K562 (cell line): ENCODE measurements around the gene ZNF234. TPM values are rescaled to one million over a fixed set of nuclear protein-coding genes. Genes with fewer than 3 reads are reported as not detected.

Experiments used
- BHLHE40 ChIP-seq: IDR thresholded peaks from 2 replicates; pipeline ENCODE4 v1.6.1; 2011; ENCODE audit warnings: low read length, improper control_type of control experiment
- ELF1 ChIP-seq: fragments of 200-800 bp; sonication (Bioruptor generic); IDR thresholded peaks from 2 replicates; pipeline ENCODE4 v1.6.1; 2016; ENCODE audit warnings: missing genetic modification characterization, missing compliant biosample characterization
- EP400 ChIP-seq: fragments of 450-650 bp; IDR thresholded peaks from 2 replicates; pipeline ENCODE4 v1.6.1; 2017; ENCODE audit warnings: antibody characterized with exemption, mild to moderate bottlenecking, moderate library complexity
- HDAC8 ChIP-seq: fragments of 450-650 bp; IDR thresholded peaks from 2 replicates; pipeline ENCODE4 v1.6.1; 2016; ENCODE audit warnings: mild to moderate bottlenecking, missing genetic modification characterization, moderate library complexity, missing compliant biosample characterization
- KAT8 ChIP-seq: fragments of 450-650 bp; IDR thresholded peaks from 2 replicates; pipeline ENCODE4 v1.6.1; 2016; ENCODE audit warnings: low read depth, mild to moderate bottlenecking
- MAX ChIP-seq: sonication (generic); formaldehyde crosslinking; IDR thresholded peaks from 2 replicates; pipeline ENCODE4 v1.9.0; 2022; ENCODE audit warnings: mild to moderate bottlenecking, missing genetic modification reagents
- MTA3 ChIP-seq: fragments of 450-650 bp; formaldehyde crosslinking; IDR thresholded peaks from 2 replicates; pipeline ENCODE4 v1.6.1; 2017; ENCODE audit warnings: mild to moderate bottlenecking, borderline replicate concordance
- PHF8 ChIP-seq: fragments of 200-600 bp; sonication (generic); IDR thresholded peaks from 2 replicates; pipeline ENCODE4 v1.6.1; 2012; ENCODE audit warnings: mixed run types, mild to moderate bottlenecking, inconsistent platforms, low read length, moderate library complexity, borderline replicate concordance
- POLR2A ChIP-seq: fragments of 450-650 bp; conservative IDR thresholded peaks from 2 replicates; pipeline ENCODE4 v1.6.1; 2016
- POLR2B ChIP-seq: fragments of 450-650 bp; IDR thresholded peaks from 2 replicates; pipeline ENCODE4 v1.6.1; 2018; ENCODE audit warnings: low read depth; ENCODE audit not compliant: partially characterized antibody
- POLR2G ChIP-seq: fragments of 200-400 bp; formaldehyde crosslinking; IDR thresholded peaks from 2 replicates; pipeline ENCODE4 v1.6.1; 2017; ENCODE audit warnings: low read depth, mild to moderate bottlenecking, antibody characterized with exemption, low read length, moderate library complexity
- PTBP1 ChIP-seq: fragments of 200-400 bp; formaldehyde crosslinking; IDR thresholded peaks from 2 replicates; pipeline ENCODE4 v1.6.1; 2017; ENCODE audit warnings: low read depth, low read length
- SPI1 ChIP-seq: IDR thresholded peaks from 2 replicates; pipeline ENCODE4 v1.6.1; 2011; ENCODE audit warnings: low read depth, low read length, control low read depth, borderline replicate concordance
- TCF3 ChIP-seq: sonication (generic); formaldehyde crosslinking; IDR thresholded peaks from 2 replicates; pipeline ENCODE4 v1.4.0; 2020; ENCODE audit warnings: mild to moderate bottlenecking, missing genetic modification reagents
- TOE1 ChIP-seq, 2 experiments: fragments of 450-650 bp in 1 of 2; sonication (generic) in 1 of 2; formaldehyde crosslinking in 1 of 2; IDR thresholded peaks; 2 replicates each; pipeline versions ENCODE4 v1.7.1 to v1.8.0; 2016 to 2022; ENCODE audit warnings: borderline replicate concordance in 2 of 2, mild to moderate bottlenecking in 2 of 2, antibody characterized with exemption in 1 of 2, inconsistent platforms in 1 of 2, low read depth in 1 of 2, missing genetic modification reagents in 1 of 2, moderate library complexity in 1 of 2
- ZFPM2 ChIP-seq: fragments of 250-450 bp; sonication (Bioruptor Pico); IDR thresholded peaks from 2 replicates; pipeline ENCODE4 v1.5.1; 2022; ENCODE audit warnings: mild to moderate bottlenecking
- ZNF512 ChIP-seq: IDR thresholded peaks from 2 replicates; pipeline ENCODE4 v1.6.1; 2016; ENCODE audit warnings: missing genetic modification characterization, missing compliant biosample characterization
- ZNF583 ChIP-seq: fragments of 250-450 bp; sonication (Bioruptor Pico); IDR thresholded peaks from 2 replicates; pipeline ENCODE4 v1.4.0; 2020
- polyA plus RNA-seq, 8 experiments: library from polyadenylated mRNA; depleted of rRNA in 4 of 8; stranded (reverse) in 5 of 8; unstranded in 3 of 8; fragments of >200 nt; fragmentation: Nextera tagmentation in 2 of 8; fragmentation: Illumina TruSeq in 1 of 8; extraction: Ambion mirVana in 2 of 8; extraction: Trizol in 1 of 8; gene quantifications; 2 replicates each; pipeline versions ENCODE4 v1.2.1 to v1.2.3, GENCODE V29; 2011 to 2014; ENCODE audit warnings: inconsistent platforms in 1 of 8, missing spikeins in 1 of 8
- total RNA-seq, 7 experiments: library from RNA; depleted of rRNA in 6 of 7; stranded (reverse); fragments of >200 nt in 6 of 7; fragmentation: Illumina TruSeq in 2 of 7; extraction: Trizol in 2 of 7; gene quantifications; 2 replicates each; pipeline versions ENCODE4 v1.2.1 to v1.2.3, GENCODE V29; 2011 to 2021; ENCODE audit warnings: low replicate concordance in 1 of 7
- TF ChIP-seq, protein P1 (sequence below): sonication (generic); IDR thresholded peaks from 2 replicates; pipeline ENCODE4 v1.6.1; 2016
- TF ChIP-seq, protein P2 (sequence below): fragments of 250-450 bp; sonication (Bioruptor Pico); IDR thresholded peaks from 2 replicates; pipeline ENCODE4 v1.5.0; 2021
- TF ChIP-seq, protein P3 (sequence below): fragments of 250-450 bp; sonication (Bioruptor Pico); IDR thresholded peaks from 2 replicates; pipeline ENCODE4 v1.5.0; 2021
- TF ChIP-seq, protein P4 (sequence below): sonication (generic); formaldehyde crosslinking; IDR thresholded peaks from 2 replicates; pipeline ENCODE4 v1.8.0; 2022; ENCODE audit warnings: mild to moderate bottlenecking, missing genetic modification reagents

ZNF234 gene
- total and polyA plus RNA-seq, 9 of the 15 experiments (the other 6 are each of a cell fraction or from before 2014, with no cell fraction given) = 0.82 to 2.9 (median 1.5) TPM

- TF ChIP-seq, protein P1, sequence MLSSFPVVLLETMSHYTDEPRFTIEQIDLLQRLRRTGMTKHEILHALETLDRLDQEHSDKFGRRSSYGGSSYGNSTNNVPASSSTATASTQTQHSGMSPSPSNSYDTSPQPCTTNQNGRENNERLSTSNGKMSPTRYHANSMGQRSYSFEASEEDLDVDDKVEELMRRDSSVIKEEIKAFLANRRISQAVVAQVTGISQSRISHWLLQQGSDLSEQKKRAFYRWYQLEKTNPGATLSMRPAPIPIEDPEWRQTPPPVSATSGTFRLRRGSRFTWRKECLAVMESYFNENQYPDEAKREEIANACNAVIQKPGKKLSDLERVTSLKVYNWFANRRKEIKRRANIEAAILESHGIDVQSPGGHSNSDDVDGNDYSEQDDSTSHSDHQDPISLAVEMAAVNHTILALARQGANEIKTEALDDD = no peak
- TF ChIP-seq ZNF512 = no peak
- TF ChIP-seq, protein P2, sequence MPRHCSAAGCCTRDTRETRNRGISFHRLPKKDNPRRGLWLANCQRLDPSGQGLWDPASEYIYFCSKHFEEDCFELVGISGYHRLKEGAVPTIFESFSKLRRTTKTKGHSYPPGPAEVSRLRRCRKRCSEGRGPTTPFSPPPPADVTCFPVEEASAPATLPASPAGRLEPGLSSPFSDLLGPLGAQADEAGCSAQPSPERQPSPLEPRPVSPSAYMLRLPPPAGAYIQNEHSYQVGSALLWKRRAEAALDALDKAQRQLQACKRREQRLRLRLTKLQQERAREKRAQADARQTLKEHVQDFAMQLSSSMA (CRISPR knock-in tag) = no peak
- peak; percentile 91 for TF ChIP-seq SPI1
- peak; percentile 16; the same call in 1 of the 2 replicates for TF ChIP-seq MTA3
- TF ChIP-seq MAX (CRISPR knock-in tag) = no peak
- no peak for TF ChIP-seq PTBP1
- TF ChIP-seq ZNF583 (CRISPR knock-in tag) = no peak
- peak; percentile 95 for TF ChIP-seq ELF1
- no peak; the same call in 1 of the 2 replicates for TF ChIP-seq ZFPM2 (CRISPR knock-in tag)
- no peak for TF ChIP-seq TOE1 (IDR thresholded peaks at IDR 0.05; ENCODE audit: borderline replicate concordance)
- no peak for TF ChIP-seq TOE1 (CRISPR knock-in tag; IDR thresholded peaks at IDR 0.05; ENCODE audit: borderline replicate concordance, low read depth)
- TF ChIP-seq POLR2G = peak; percentile 64; the same call in 1 of the 2 replicates
- TF ChIP-seq, protein P3, sequence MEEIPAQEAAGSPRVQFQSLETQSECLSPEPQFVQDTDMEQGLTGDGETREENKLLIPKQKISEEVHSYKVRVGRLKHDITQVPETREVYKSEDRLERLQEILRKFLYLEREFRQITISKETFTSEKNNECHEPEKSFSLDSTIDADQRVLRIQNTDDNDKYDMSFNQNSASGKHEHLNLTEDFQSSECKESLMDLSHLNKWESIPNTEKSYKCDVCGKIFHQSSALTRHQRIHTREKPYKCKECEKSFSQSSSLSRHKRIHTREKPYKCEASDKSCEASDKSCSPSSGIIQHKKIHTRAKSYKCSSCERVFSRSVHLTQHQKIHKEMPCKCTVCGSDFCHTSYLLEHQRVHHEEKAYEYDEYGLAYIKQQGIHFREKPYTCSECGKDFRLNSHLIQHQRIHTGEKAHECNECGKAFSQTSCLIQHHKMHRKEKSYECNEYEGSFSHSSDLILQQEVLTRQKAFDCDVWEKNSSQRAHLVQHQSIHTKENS (CRISPR knock-in tag) = no peak
- TF ChIP-seq BHLHE40 = peak; percentile 29; the same call in 1 of the 2 replicates
- TF ChIP-seq, protein P4, sequence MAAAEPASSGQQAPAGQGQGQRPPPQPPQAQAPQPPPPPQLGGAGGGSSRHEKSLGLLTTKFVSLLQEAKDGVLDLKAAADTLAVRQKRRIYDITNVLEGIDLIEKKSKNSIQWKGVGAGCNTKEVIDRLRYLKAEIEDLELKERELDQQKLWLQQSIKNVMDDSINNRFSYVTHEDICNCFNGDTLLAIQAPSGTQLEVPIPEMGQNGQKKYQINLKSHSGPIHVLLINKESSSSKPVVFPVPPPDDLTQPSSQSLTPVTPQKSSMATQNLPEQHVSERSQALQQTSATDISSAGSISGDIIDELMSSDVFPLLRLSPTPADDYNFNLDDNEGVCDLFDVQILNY (CRISPR knock-in tag) = no peak
- TF ChIP-seq EP400 = peak; percentile 46; the same call in 1 of the 2 replicates
- TF ChIP-seq KAT8 = no peak
- TF ChIP-seq PHF8 = peak; percentile 85; the same call in 1 of the 2 replicates
- peak; percentile 83 for TF ChIP-seq POLR2A
- no peak for TF ChIP-seq TCF3
- TF ChIP-seq POLR2B = peak; percentile 72
- TF ChIP-seq HDAC8 = no peak
These were observed 28.1 kb upstream of the ZNF234 start, which contains the start of gene ZNF225 (continued) for GRCh38 chr19:44113138-44113783.
